Stimulated activated CD4-positive, alpha-beta T cell treated with anti-CD3 and anti-CD28 coated beads, Interleukin-15, amount 100 ng/mL, for 1 hour (primary cell): ENCODE measurements around the gene RASGEF1C.

Source experiments
- DNase-seq, 2 donors: peaks; one replicate each; pipeline ENCODE4 v3.0.0-alpha.2; 2020; ENCODE audit warnings: low read depth in 1 of 2, low spot score in 1 of 2

Gene RASGEF1C

DNA sequence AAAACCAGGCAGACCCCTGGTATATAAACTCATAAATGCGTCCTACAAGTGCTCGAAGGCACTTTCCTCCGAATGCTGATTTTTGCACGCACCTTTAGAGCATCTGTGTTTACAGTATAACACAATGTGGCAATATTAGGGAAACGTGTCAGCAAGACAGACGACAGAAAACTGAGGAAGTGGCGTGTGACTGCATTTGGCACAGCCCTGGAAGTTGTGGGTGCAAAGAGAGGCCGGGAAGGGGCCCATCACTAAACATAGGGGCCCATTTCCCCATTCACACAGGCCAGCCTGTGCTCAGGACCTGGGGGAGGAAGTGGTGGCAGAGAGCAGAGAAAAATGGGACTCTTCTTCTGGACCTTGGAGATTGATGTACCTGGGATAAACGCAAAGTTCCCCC is 48.2 kb downstream of the RASGEF1C start:
- DNase-seq = no peak

DNA sequence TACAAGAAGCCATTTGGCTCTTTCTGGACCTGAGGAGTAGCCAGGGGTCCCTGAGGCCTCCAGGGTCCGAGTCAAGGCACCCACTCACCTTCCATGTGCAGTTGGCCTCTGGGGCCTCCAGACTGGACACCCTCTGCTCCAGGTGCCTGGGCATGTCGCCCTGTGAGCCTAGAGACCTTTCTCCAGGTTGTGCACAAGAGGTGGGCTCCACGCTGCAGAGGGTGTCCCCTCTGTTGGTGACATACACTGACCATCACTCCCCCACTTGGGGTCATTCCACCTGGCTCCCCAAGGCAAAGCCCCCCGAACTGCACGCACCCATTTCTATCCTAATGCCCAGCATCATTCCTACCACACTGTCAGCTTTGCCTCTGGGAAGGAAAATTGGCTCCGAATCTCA is 48.8 kb downstream of the RASGEF1C start:
- DNase-seq = no peak

DNA sequence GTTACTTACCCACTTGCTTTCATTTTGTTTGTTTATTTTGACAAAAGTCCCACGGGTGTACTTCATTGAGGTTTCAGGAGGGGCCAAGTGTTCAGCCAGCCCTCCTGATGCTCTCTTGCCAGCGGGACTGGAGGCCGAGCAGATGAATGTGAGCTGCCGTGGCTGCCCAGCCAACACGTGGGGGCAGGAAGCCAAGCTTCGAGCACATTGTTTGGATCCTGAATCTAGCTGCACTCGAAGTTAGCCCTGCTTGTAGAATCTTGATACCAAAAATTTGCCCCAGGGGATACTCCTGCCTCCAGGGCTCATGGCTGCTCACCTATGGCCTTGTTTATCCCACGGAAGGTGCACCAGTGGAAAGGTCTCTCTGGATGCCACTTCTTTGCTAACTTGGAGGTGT is 49.3 kb downstream of the RASGEF1C start:
- no peak for DNase-seq

DNA sequence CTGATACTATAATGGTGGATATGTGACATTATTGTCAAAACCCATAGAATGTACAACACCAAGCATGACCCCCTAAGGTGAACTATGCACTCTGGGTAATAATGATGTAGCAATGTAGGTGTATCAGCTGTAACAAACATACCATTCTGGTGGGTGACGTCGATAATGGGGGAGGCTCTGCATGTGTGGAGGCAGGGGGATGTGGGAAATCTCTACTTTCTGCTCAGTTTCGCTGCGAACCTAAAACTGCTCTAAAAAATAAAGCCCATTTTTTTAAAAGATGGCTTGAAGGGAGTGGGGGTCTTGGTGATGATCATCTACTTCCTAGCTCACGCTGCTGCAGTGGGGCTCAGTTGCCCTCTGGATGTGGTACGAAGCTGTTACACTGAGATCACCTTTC is 51.1 kb downstream of the RASGEF1C start:
- no peak for DNase-seq

DNA sequence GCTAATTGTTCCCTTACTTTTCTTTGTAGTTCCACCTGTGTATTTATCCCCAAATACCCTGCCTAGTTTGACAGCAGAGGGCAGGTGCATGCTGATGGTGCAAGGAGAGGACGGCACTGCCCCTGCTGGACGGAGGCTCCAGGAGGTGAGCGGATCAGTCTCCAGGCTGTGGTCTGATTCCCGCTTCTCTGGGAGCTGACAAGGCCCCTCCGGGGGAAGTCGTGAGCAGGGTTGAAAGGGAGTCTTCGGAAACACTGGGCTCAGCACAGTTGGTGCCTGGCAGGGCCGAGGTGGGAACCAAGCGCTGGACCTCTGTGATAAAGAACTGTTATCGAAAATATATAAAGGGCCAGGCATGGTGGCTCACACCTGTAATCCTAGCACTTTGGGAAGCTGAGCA is 52.9 kb downstream of the RASGEF1C start:
- DNase-seq = no peak

DNA sequence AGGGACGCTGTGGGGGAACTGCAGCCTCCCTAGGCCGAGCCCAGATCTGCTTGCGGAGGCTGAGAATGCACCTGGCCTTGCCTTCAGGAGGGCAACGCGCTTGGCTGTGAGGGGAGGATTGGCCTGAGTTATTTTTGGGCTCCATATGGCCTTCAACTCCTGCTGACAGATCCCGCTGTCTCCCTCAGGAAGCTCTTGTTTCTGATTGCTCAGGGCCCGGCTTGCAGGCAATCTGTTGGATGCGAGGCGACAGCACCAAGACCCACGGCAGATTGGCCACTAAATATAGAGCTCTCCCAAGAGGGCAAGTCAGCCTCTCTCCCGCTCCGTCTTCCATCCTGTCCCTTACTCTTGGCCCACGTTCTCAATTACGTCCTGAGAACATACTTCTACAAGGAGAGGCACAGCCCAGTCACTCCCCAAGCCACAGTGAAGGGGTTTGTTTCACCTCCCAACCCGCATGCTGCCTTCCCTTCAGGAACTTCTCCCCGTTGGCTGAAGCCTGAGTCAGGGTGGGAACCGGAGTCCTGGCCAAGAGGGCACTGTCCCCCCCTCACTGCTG is 53.6 kb downstream of the RASGEF1C start:
- DNase-seq = no peak

DNA sequence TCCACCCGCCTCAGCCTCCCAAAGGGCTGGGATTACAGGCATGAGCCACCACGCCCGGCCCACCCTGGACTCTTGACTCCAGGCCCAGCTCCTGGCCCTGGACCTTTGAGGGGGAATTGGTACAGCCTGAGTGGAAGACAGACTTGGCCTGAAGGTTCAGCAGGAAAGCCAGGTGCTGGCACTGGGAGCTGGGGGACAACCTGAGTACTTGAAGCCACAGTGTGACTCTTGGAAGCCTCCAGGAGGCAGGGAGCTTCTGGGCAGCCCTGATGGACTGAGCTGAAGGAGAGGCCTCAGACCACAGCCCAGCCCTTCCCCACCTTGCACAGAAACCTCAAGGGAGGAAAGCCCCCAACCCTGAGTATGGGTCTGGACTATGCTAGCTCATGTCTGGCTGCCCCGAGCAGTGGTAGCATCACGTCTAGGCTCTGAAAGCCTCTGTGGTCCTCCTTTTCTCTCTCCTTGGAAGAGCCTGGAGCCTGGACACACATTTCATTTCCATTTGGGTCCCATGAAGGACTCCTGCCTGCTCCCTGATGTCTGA is 54.1 kb downstream of the RASGEF1C start:
- DNase-seq = no peak

DNA sequence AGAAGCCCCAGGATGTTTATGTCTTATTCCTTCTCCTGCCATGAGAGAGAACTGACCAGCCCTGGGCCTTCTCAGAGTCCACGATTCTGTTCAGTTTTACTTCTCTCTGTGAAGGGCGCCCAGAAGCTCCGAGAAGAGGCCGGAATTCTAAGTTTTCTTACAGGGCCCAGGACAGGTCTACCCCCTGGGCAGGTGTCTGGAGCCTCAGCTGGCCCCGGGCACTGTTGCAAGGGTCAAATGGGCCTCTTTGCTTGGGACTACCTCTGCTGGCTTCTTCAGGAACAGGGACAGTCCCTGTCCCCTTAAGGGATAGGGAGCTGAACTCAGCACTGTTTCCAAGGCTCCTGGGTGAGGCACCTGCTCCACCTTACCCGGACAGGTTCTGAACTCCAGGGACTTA is 55.0 kb downstream of the RASGEF1C start:
- DNase-seq = no peak

DNA sequence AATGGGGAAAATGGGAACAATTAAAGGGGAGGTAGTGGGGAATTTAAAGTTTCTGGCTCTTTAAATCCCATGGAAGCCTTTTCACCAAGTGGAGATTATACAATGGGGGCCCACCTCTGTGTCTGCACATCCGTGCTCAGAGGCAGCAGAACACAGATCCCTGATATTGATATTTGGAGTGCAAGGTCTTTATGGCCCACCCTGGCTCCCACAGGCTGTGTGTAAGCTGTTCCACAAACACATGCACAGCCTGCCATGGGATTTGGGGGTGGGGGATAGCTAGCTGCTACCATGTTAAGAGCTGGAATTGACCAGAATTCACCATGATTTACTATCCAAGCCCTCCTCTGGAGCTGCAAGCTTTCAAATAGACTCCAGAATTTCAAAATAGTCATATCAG is 55.9 kb downstream of the RASGEF1C start:
- no peak for DNase-seq

DNA sequence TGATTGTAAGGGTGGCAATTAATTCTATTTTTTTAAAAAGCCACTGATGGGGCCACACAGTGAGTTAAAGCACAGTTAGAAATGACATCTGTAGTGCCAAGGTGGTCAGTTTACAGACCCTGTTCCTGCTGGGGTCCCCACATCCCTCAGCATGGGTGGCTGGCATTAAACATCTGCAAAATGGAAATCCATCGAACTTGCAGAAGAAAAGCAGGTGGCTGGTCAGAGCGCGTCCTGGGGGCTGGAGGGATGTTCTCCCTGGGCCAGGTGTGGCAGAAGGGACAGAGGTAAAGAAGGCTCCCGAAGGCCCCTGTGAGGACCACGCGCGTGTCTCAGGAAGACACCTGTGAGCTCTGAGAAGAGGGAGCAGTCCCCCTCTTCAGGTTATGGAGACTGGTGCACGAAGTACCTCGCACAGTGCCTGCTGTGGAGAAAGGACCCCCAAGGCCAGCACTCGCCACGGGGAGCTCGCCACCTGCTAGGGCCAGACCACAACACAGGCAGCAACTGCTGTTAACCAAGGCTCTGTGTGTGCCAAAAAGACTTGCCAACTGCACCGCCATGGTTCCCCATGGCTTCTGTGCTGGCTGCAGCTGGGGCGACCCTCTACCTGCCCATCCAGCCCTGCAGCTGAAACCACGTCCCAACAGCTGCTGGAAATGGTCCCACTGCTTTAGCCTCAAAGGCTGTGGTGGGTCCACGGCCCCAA is 65.2 kb downstream of the RASGEF1C start:
- no peak for DNase-seq

DNA sequence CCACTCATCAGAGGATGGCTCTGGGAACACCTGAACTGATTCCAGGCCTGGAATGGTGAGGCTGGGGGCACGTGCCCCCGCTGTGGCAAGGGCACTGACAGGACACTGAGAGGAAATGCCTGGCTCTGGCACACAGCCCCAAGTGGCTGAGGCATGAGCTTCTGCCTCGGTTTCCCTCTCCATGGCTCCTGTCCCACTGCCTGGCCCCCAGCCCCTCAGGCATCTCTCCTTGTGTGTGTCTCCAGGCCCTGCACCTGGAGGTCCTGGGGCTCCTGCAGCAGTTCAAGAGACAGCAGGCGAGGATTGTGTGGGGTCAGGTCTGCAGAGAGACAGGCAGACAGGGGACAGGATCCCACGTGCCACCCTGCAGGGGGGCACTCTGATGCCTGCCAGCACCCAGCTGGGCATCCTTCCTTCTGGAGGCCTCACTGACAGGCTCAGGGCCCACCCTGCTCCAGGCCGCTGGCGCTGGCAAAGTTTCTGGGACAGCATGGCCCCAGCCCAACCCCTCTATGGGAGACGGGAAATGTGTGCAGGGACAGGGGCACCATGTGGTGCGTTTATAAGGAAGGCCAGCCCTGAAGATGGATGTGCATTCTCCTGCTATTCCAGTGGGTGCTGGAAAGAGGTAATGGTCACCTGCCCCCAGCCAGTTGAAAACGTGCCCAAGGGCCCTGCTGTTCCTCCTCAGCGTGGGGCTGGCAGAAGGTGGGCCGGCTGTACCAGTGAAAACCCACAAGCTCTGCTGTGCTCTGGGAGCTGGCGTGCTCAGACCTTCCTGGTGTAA is 66.0 kb downstream of the RASGEF1C start:
- no peak for DNase-seq

DNA sequence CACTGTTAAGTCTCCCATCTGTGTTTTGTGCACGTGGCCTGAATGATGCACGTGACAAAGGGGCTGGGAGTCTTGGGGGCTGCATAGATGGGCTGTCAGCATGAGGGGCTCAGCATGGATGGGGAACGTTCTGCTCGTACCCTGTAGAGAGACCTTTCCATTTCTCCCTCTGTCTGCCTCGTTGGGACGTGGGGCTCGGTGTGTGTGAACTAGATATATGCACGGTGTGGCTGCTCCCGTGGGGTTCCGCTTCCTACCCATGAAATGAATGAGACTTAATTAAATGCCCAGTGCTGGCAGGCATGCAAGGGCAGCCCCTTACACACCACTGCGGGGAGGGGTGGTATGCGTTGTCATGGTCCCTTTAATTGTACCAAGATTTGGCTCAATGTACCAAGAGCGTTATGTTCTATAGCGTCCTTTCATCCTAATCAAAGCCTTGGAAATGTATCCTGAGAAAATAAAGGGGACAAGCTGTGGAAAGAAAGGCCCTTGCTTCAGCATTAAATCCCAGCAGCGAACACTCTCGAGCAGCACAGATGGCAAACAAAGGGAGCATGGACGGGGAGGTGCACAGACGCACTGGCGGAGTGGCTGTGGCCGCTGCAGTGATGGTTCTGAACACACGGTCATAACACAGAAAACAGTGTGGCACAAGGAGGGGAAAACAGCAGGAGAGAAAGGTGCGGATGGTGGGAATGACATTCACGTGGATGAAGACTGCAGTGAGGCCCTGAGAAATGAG is 66.8 kb downstream of the RASGEF1C start:
- DNase-seq = no peak

DNA sequence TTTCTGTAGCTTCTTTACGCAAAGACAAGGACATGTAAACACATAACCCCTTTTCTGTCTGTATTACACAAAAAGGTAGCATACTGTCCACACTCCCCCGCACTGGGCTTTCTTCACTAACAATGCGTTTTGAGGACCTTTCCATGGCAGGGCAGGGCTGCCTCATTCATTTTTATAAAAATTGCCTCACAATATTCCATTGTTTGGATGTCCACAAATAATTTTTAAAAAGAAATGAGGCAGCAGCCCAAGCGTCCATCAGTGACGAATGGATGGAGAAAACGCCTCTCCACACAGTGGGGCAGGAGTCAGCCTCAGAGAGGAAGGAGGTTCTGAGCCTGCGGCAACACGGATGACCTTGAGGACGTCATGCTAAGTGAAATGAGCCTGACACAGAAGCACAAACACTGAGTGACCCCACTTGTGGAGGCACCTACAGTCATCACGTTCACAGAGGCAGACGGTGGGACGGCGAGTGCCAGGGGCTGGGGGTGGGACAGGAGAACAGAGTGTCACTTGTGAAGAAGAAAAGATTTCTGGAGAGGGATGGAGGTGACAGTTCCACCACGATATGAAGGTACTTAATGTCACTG is 67.8 kb downstream of the RASGEF1C start:
- DNase-seq = no peak

DNA sequence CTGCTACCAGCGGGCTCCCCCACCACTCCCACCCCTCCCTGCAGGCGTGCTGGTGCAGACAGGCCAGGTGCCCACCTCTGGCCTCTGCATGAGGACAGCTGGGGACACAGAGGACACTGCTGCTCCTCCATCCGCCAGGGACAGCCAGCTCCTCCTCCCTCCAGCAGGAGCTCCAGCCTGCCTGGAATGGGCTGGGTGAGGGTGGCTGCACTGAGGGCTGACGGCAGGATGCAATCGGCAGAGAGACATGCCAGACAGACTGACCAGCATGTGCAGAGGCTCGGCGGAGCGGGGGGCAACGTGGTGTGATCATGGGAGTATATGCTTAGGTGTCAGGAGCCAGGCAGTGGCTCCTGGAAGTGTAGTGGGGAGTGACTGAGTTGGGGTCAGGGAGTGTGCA is 68.4 kb downstream of the RASGEF1C start:
- no peak for DNase-seq

DNA sequence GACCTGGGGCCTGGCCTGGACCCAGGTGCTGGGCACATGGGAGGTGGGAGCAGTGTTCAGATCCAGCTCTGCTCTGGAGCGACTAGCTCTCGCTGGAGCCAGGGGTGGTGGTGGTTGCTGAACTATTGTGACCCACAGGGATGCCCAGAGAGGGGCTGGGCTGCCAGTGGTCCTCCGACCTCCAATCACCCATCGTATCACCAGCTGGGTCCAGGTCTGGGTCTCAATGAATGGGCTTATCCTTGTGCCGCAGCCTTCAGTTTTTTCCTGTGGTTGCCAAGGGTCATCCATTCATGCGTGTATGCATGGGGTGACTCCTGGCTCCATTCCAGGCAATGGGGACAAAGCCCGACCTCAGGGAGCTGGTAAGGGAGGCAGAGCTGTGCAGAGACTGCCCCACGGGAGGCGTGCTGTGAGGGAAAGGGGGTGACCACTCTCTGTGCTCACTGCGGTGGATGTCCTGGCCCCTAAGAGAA is 68.9 kb downstream of the RASGEF1C start:
- no peak for DNase-seq

DNA sequence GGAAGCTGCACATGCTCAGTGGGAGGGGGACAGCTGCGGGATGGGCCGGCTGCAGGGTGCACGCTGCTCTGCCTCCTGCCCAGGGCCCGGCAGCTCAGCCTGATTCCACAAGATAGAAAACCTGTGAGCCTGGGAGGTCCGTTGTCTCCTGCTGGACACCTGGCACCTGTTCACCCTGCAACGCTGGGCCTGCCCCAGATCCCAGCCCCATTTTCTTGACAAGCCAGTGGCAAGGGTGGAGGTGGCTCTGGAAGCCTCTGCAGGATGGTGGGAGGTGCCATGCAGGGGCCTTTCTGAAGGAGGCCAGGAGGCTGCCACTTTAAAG is 69.3 kb downstream of the RASGEF1C start:
- no peak for DNase-seq

DNA sequence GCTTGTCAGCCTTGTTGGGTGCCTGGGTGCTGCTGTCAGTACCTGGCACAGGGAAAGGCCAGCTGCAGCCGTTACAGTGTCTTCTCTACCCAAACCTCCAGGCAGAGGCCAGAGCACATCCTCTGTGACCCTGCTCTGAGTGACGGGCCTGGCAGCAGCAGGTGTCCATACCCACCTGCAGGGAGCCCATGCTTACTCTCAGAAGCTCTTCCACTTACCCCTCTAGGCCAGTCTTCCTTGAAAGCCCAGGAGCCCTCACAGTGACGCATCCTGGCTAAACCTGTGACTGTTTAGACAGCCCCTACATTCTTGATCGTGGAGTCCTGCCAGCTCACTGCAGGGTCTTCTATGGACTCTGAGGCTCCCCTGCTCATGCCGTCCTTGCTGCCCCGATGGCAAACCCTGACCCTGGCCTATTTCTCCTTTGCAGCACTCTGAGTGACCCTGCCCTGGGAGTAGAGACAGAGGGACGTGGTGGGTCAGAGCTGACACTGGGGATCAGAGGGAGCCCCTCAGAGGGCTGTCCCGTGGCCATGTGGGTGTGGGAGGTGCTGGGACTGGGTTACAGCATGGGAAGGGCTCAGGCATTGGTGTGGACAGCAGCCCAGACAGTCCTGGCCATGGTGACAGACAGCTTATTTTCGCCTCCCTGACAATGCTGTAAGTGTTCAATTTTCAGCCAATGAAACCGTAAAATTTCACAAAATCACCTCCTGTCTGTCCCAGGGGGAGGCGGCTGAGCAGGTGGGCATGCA is 69.9 kb downstream of the RASGEF1C start:
- no peak for DNase-seq

DNA sequence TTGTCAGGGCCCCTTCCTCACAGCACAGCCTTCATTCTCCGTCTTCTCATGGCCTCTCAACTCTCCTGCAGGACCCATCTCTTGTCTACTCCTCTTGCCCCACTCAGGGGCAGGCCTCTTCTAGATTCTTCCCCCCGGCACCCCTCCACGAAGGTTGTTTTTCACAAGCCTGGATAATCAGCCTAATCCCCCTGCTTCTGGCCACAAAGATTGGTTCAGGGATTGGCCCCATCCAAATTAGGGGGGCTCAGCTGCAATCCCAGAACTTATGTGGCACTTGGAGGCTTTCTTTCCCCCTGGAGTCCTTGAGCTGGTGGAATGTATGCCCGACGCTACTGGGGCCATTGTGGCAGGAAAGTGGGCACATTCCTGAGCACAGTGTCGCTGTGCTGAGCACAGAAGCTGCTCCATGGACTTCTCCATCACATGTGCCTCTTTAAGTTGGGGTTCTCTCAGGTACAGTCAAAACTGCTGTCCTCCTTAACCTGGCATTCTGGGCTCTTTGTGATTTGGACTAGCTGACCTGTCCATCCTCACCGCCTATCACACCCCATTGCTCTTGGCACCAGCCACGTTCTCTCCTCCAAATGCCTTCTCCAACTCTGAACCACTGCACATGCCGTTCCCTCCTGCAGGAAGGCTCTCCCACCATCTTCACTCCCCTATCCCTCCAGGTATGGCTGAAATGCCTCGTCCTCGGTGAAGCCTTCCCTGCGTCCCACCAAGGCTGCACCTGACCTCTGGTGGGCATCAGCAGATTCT is 70.6 kb downstream of the RASGEF1C start:
- DNase-seq = no peak

DNA sequence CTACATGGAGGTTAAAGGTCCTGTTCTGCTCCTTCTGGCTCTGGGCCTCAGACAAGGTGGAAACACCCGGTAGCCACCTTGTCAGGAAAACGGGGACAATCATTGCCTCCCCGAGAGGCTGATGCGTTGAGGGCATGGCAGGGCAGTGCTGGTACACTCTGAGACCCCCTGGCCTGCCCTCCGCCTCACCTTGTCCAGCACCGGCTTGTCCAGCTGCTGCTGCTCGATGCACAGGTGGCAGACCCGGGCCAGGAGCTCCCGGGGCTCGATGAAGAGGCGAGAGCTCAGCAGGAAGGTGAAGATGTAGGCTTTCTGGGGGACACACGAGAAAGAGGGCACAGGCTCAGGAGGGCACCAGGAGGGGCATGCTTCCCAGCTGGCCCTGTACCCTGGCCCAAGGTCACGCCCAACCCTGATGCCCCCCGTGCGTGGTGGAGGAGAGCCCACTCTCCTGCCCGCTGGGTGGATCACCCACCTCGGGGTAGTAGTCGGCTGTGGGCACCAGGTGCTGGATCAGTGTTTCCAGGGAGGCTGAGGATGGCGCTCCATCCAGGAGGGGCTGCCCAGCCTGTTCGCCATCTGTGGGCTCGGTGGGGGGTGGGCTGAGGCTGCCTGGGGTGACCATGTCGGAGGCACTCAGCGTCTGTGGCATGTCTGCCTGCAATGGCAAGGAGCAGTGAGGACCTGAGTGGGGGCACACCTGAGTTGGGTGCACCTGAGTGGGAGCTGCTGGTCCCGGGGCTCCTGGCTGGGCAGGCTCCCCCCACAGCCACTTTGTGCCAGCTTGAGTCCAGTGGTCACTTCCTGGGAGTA is 71.4 kb downstream of the RASGEF1C start:
- DNase-seq = no peak
